CD4-positive, alpha-beta T cell treated with Interleukin-15 for 4 hours (primary cell): ENCODE data around the gene PLA2G3.

Experiments
- DNase-seq: peaks from one replicate; pipeline ENCODE4 v3.0.0-alpha.2; 2020; ENCODE audit warnings: low spot score

The PLA2G3 gene

DNA sequence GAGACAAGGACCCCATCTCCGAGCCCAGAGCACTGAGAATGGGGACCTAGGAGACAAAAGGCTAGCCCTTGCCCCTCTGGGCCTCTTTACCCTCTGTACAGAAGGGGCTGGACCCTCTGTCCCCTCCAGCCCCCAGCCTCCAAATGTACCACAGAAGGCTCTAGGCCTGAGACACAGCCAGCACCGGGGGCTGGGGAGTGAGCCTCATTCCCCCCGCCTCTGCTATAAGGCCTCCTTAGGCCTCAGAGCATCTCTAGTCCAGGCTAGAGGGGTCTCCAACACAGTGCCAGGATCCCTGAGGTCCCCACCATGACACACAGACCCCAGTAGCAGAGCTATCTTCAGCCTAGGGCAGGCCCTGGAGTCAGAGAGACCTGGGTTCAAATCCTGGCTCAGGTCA is 54.4 kb downstream of the PLA2G3 start:
- no peak for DNase-seq

DNA sequence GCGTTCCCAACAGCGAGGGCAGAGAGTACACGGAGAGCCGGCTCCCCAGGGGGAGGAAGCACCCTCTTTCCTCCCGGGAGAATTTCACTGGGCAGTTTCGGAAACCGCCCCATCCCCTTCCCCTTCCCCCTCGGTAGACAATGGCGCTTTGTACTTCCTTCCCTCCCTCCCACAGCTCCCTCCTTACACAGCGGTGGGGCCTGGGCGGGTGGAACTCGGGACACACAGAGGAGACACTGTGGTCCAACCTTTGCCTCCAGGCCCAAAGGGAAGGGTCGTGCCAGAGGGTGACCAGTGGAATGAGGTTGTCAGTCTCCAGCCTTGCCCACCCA is 54.8 kb downstream of the PLA2G3 start:
- DNase-seq, result no peak

DNA sequence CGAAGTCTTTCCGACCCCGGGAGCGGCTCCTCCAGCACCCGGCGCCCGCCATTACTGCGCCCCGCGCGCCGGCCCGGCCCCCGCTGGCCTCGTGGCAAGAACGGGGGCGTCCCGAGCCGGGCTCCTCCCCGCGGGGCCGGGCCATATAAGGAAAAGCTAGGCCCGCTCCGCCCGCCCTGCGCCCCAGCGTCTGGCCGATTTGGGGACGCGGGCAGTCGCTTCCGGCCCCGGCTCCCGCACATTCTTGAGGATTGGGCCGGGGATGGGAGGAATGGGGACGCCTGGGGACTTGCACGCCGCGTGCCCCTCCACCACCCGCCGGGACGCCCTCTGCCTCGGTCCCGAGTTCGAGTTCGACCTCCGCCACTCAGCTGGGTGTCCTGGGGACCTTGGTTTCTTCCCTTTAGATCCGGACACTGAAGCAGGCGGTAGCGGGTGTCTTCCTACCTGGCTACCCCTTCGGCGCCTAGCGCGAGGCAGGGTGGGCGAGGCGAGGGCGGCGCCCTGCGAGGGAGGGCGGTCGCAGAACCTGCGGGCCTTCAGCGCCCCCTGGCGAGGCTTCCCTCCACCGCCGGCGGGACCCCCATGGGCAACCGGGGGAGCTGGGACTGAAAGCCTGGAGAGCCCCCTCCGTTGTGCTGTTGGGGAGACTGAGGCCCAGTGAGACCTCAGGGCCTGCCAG is 55.4 kb downstream of the PLA2G3 start:
- peak; percentile 78 for DNase-seq
